SH-SY5Y (cell line): ENCODE measurements around the gene ALPK3.

Source experiments
- GATA2 ChIP-seq: IDR thresholded peaks from 2 replicates; pipeline ENCODE4 v1.6.1; 2011; ENCODE audit warnings: mild to moderate bottlenecking, low read depth, low read length
- GATA3 ChIP-seq: IDR thresholded peaks from 2 replicates; pipeline ENCODE4 v1.6.1; 2011; ENCODE audit warnings: low read depth, mild to moderate bottlenecking, low read length, moderate library complexity

Gene ALPK3

GRCh38 chr15:84879088-84879780 lies 62.1 kb downstream of the ALPK3 start:
- TF ChIP-seq GATA2 (no peak), GATA3 (no peak)

- TF ChIP-seq GATA3 (no peak), GATA2 (no peak)
Measured at GRCh38 chr15:84880007-84880406, 62.9 kb downstream of the ALPK3 start.

- TF ChIP-seq GATA3 (no peak), GATA2 (no peak)
Measured at GRCh38 chr15:84880822-84881519, 63.8 kb downstream of the ALPK3 start.

GRCh38 chr15:84881520-84881830 lies 64.3 kb downstream of the ALPK3 start:
- TF ChIP-seq GATA3 (no peak), GATA2 (no peak)

- TF ChIP-seq GATA2 = no peak
- no peak for TF ChIP-seq GATA3
Measured at GRCh38 chr15:84883466-84883865, 66.3 kb downstream of the ALPK3 start.

- TF ChIP-seq GATA3 (no peak), GATA2 (no peak)
Measured at GRCh38 chr15:84883916-84884781, 67.0 kb downstream of the ALPK3 start, which contains the start of gene SLC28A1. Gene SLC28A1, plus strand, starts transcription at chr15:84884662. Its CDS starts 3,099 bp downstream, at chr15:84887761.

GRCh38 chr15:84885801-84886200 lies 68.6 kb downstream of the ALPK3 start:
- TF ChIP-seq GATA2 = no peak
- no peak for TF ChIP-seq GATA3

GRCh38 chr15:84886211-84886983 lies 69.2 kb downstream of the ALPK3 start:
- TF ChIP-seq GATA3 = no peak
- TF ChIP-seq GATA2 = no peak

- TF ChIP-seq GATA3 (no peak), GATA2 (no peak)
Measured at GRCh38 chr15:84886984-84887299, 69.8 kb downstream of the ALPK3 start.

GRCh38 chr15:84887938-84888337 lies 70.8 kb downstream of the ALPK3 start:
- TF ChIP-seq GATA2 (no peak), GATA3 (no peak)

GRCh38 chr15:84888639-84889038 lies 71.5 kb downstream of the ALPK3 start:
- no peak for TF ChIP-seq GATA2
- no peak for TF ChIP-seq GATA3

GRCh38 chr15:84889313-84889990 lies 72.3 kb downstream of the ALPK3 start:
- no peak for TF ChIP-seq GATA2
- TF ChIP-seq GATA3 = no peak

GRCh38 chr15:84889991-84890669 lies 73.0 kb downstream of the ALPK3 start:
- TF ChIP-seq GATA3 = no peak

GRCh38 chr15:84890670-84891162 lies 73.6 kb downstream of the ALPK3 start:
- TF ChIP-seq GATA2 = no peak
- no peak for TF ChIP-seq GATA3
